WTC11 (cell line): ENCODE results near the gene WEE1.

ENCODE experiments used
- CREB1 ChIP-seq: sonication (generic); formaldehyde crosslinking; IDR thresholded peaks from 2 replicates; pipeline ENCODE4 v1.8.0; 2023; ENCODE audit warnings: mild to moderate bottlenecking, missing genetic modification reagents
- FOXK1 ChIP-seq: sonication (generic); formaldehyde crosslinking; IDR thresholded peaks from 2 replicates; pipeline ENCODE4 v1.8.0; 2022; ENCODE audit warnings: mild to moderate bottlenecking, moderate library complexity, missing genetic modification reagents
- FOXP1 ChIP-seq: sonication (generic); formaldehyde crosslinking; IDR thresholded peaks from 2 replicates; pipeline ENCODE4 v1.8.0; 2022; ENCODE audit warnings: missing genetic modification reagents, mild to moderate bottlenecking, moderate library complexity, borderline replicate concordance
- NR2C2 ChIP-seq: sonication (generic); formaldehyde crosslinking; IDR thresholded peaks from 2 replicates; pipeline ENCODE4 v1.8.0; 2022; ENCODE audit warnings: mild to moderate bottlenecking, missing genetic modification reagents
- SP1 ChIP-seq: sonication (generic); formaldehyde crosslinking; conservative IDR thresholded peaks from 2 replicates; pipeline ENCODE4 v1.8.1; 2022; ENCODE audit warnings: missing genetic modification reagents
- TF ChIP-seq, protein P1 (sequence below): sonication (generic); formaldehyde crosslinking; IDR thresholded peaks from 2 replicates; pipeline ENCODE4 v1.8.1; 2022; ENCODE audit warnings: mild to moderate bottlenecking, missing genetic modification reagents, moderate library complexity, borderline replicate concordance
- TF ChIP-seq, protein P2 (sequence below): fragments of 200-600 bp; IDR thresholded peaks from 2 replicates; pipeline ENCODE4 v1.8.0; 2022; ENCODE audit warnings: antibody characterized with exemption
- TF ChIP-seq, protein P3 (sequence below): sonication (generic); formaldehyde crosslinking; conservative IDR thresholded peaks from 2 replicates; pipeline ENCODE4 v1.8.1; 2022; ENCODE audit warnings: mild to moderate bottlenecking, missing genetic modification reagents

DNA sequence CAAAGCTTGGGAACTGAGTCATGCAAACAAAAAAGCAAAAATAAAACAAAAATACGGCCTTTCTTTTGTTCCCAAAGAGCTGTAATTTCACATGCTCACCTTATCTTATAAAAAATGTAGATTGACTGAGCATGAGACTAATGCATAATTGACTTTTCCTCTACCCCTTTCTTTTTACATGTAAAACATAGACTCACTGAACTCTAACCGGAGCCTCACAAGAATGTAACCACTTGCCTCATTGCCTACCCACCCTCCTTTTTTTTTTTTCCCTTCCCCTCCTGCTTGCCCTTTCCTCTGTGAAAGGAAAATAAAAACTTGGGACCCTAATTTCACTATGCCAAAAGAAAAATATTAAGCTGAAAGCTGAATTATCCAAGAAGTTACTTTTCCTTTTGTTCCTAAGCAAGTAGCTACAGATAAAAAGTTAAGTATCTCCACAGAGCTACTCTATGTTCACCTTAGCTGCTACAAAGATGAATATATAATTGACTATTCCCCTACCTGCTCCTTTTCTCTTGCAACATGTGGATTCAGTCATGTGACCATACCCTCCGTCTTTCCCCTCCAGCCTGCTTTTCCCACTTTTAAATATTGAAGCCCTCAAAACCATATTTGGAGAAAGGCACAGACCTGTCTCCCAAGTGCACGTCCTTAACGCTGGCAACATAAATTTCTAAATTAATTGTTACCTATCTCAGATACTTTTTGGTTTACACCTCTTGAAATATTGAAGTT lies 39.6 kb upstream of the WEE1 start:
- TF ChIP-seq FOXP1 (CRISPR knock-in tag) (no peak), NR2C2 (CRISPR knock-in tag) (no peak), SP1 (CRISPR knock-in tag) (no peak), FOXK1 (no peak), CREB1 (CRISPR knock-in tag) (no peak)
- TF ChIP-seq, protein P1, sequence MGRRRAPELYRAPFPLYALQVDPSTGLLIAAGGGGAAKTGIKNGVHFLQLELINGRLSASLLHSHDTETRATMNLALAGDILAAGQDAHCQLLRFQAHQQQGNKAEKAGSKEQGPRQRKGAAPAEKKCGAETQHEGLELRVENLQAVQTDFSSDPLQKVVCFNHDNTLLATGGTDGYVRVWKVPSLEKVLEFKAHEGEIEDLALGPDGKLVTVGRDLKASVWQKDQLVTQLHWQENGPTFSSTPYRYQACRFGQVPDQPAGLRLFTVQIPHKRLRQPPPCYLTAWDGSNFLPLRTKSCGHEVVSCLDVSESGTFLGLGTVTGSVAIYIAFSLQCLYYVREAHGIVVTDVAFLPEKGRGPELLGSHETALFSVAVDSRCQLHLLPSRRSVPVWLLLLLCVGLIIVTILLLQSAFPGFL (CRISPR knock-in tag), result no peak
- TF ChIP-seq, protein P2, sequence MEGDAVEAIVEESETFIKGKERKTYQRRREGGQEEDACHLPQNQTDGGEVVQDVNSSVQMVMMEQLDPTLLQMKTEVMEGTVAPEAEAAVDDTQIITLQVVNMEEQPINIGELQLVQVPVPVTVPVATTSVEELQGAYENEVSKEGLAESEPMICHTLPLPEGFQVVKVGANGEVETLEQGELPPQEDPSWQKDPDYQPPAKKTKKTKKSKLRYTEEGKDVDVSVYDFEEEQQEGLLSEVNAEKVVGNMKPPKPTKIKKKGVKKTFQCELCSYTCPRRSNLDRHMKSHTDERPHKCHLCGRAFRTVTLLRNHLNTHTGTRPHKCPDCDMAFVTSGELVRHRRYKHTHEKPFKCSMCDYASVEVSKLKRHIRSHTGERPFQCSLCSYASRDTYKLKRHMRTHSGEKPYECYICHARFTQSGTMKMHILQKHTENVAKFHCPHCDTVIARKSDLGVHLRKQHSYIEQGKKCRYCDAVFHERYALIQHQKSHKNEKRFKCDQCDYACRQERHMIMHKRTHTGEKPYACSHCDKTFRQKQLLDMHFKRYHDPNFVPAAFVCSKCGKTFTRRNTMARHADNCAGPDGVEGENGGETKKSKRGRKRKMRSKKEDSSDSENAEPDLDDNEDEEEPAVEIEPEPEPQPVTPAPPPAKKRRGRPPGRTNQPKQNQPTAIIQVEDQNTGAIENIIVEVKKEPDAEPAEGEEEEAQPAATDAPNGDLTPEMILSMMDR, result no peak
- TF ChIP-seq, protein P3, sequence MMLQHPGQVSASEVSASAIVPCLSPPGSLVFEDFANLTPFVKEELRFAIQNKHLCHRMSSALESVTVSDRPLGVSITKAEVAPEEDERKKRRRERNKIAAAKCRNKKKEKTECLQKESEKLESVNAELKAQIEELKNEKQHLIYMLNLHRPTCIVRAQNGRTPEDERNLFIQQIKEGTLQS (CRISPR knock-in tag), result no peak
